ENCODE data around the gene FBXW4.

- TF ChIP-seq CTCF (conservative IDR thresholded peaks at IDR 0.05 in 1 of 2, IDR thresholded peaks at IDR 0.05 in 1 of 2; ENCODE audit: low read depth in 1 of 2, low read length in 2 of 2): no peak
- no peak for TF ChIP-seq EZH2 (IDR thresholded peaks at IDR 0.05; ENCODE audit: low read length, missing control alignments)
Measured at GRCh38 chr10:101587725-101588653, 107.0 kb downstream of the FBXW4 start, which contains the start of the genes DPCD and POLL.
